Adrenal gland (tissue), 12 donors: ENCODE data around the gene ZFP62. TPM values are rescaled to one million over a fixed set of nuclear protein-coding genes. Genes with fewer than 3 reads are reported as not detected.

Experiments used
- DNase-seq, 7 donors: peaks; one replicate each; pipeline ENCODE4 v3.0.0-alpha.2; 2019 to 2020
- H3K27ac ChIP-seq, 5 donors: fragments of 200-600 bp; sonication (generic) in 4 of 5; 1 replicate in 3 of 5; 2 replicates in 2 of 5; pipeline versions ENCODE4 v1.5.1 to v1.8.0; 2016 to 2020; ENCODE audit warnings: mild to moderate bottlenecking in 1 of 5
- H3K27me3 ChIP-seq: fragments of 200-600 bp; 2 replicates; pipeline ENCODE4 v1.8.0; 2021
- H3K36me3 ChIP-seq, 2 donors: fragments of 200-600 bp; replicated peaks in 1 of 2; 1 replicate in 1 of 2; 2 replicates in 1 of 2; pipeline versions ENCODE4 v1.5.1 to v1.8.0; 2018 to 2022
- H3K4me1 ChIP-seq, 2 donors: fragments of 200-600 bp; replicated peaks in 1 of 2; 1 replicate in 1 of 2; 2 replicates in 1 of 2; pipeline versions ENCODE4 v1.5.1 to v1.8.0; 2018 to 2021
- H3K4me3 ChIP-seq, 4 donors: fragments of 200-600 bp; sonication (generic) in 3 of 4; one replicate each; pipeline ENCODE4 v1.5.1; 2016 to 2018
- H3K9me3 ChIP-seq, 3 donors: fragments of 200-600 bp; sonication (generic) in 1 of 3; replicated peaks in 1 of 3; 1 replicate in 2 of 3; 2 replicates in 1 of 3; pipeline versions ENCODE4 v1.5.1 to v1.8.0; 2016 to 2021
- CTCF ChIP-seq, 6 experiments: fragments of 450-650 bp in 4 of 6; fragments of 200-600 bp in 2 of 6; sonication (generic) in 1 of 6; IDR thresholded peaks; 1 replicate in 5 of 6; 2 replicates in 1 of 6; pipeline versions ENCODE4 v1.5.1 to v1.8.0; 2016 to 2021; ENCODE audit warnings: antibody characterized with exemption in 6 of 6, mild to moderate bottlenecking in 2 of 6, moderate library complexity in 1 of 6
- POLR2A ChIP-seq, 2 donors: fragments of 450-650 bp; IDR thresholded peaks; one replicate each; pipeline ENCODE4 v1.6.1; 2017; ENCODE audit warnings: antibody characterized with exemption in 2 of 2, mild to moderate bottlenecking in 2 of 2, moderate library complexity in 1 of 2
- WGBS, 4 donors: extraction: QIAGEN DNeasy Blood & Tissue Kit in 2 of 4; methylation state at CpG; one replicate each; pipeline versions ENCODE4 v1.1.5 to v1.1.7; 2013 to 2017; 5-methylcytosine and 5-hydroxymethylcytosine counted together
- intact Hi-C, 2 donors: fragments of 100-400 bp; cut with DNase I; formaldehyde crosslinking; loops; one replicate each; pipeline versions ENCODE4 v1.14.1 to v1.15.0; 2022 to 2023
- polyA plus RNA-seq, 3 donors: library from polyadenylated mRNA; stranded (reverse); fragments of 200-250 nt in 2 of 3; fragments of 350-450 nt in 1 of 3; fragmentation: Illumina TruSeq in 1 of 3; extraction: RNeasy Lipid Tissue Mini Kit (QIAGEN cat#74804) in 1 of 3; gene quantifications; one replicate each; pipeline ENCODE4 v1.2.3, GENCODE V29; 2013 to 2014
- total RNA-seq, 9 donors: library from RNA; depleted of rRNA in 4 of 9; stranded (reverse); fragments of >200 nt in 4 of 9; fragments of 120-200 nt in 1 of 9; fragmentation: NEBNext Ultra II Directional in 1 of 9; extraction: Animal tissue kit (Norgen Biotek cat#: 25700) in 1 of 9; gene quantifications; one replicate each; pipeline versions ENCODE4 v1.1.0 to v1.2.4, GENCODE V29; 2013 to 2023
- donor health status: healthy with polysubstance abuse.
- donor health status: Bipolar disorder and iron deficiency.
- donor health status: DM: yes; HTN: yes; CAD: no.
- donor health status: DM: no; HTN: no; CAD: no.
- donor health status: DM: no; HTN: no; CAD: no.
- donor health status: DM: yes; HTN: yes; CAD: no.

Gene ZFP62
- total and polyA plus RNA-seq, 12 donors = 8.5 to 39.7 (median 16.5) TPM

- H3K27ac ChIP-seq = no peak overlapping the region
- TF ChIP-seq CTCF (IDR thresholded peaks at IDR 0.05) (no peak), POLR2A (IDR thresholded peaks at IDR 0.05) (no peak)
- no peaks in the 10 kb centered on the region for H3K9me3 ChIP-seq
- H3K4me1 ChIP-seq = no peaks in the 10 kb centered on the region
- H3K4me3 ChIP-seq = no peak overlapping the region
- WGBS, 4 donors = 92 to 98% (median 94%) methylated on average over 1 of the region's 1 CpG
- no peaks in the 10 kb centered on the region for H3K27me3 ChIP-seq
- intact Hi-C loops = no loop called here
- no peak for DNase-seq
- H3K36me3 ChIP-seq = peaks cover 0 to 30% of the 10 kb centered on the region in 2 donors
Measured at GRCh38 chr5:180853848-180854176, 7.3 kb downstream of the ZFP62 start.

GRCh38 chr5:180853121-180853847 is 7.8 kb downstream of the ZFP62 start:
- H3K27me3 ChIP-seq = no peaks in the 10 kb centered on the region
- no peaks in the 10 kb centered on the region for H3K4me1 ChIP-seq
- DNase-seq = no peak
- 76 to 84% (median 81%) methylated on average over 13 of the region's 13 CpGs for WGBS, 4 donors
- TF ChIP-seq CTCF (IDR thresholded peaks at IDR 0.05) = no peak
- no peak for TF ChIP-seq POLR2A (IDR thresholded peaks at IDR 0.05)
- intact Hi-C loops = no loop called here
- no peaks in the 10 kb centered on the region for H3K9me3 ChIP-seq
- no peak overlapping the region for H3K27ac ChIP-seq
- H3K36me3 ChIP-seq = peaks cover 0 to 30% of the 10 kb centered on the region in 2 donors
- no peak overlapping the region for H3K4me3 ChIP-seq

GRCh38 chr5:180852495-180852894 is 8.6 kb downstream of the ZFP62 start:
- intact Hi-C loops = no loop called here
- Histone ChIP-seq H3K4me3 (no peak overlapping the region), H3K36me3 (peaks cover 0 to 30% of the 10 kb centered on the region in 2 donors), H3K27me3 (no peaks in the 10 kb centered on the region), H3K4me1 (no peaks in the 10 kb centered on the region), H3K9me3 (no peaks in the 10 kb centered on the region), H3K27ac (no peak overlapping the region)
- TF ChIP-seq POLR2A (IDR thresholded peaks at IDR 0.05) (no peak), CTCF (IDR thresholded peaks at IDR 0.05) (no peak)
- DNase-seq = no peak
- 89 to 94% (median 92%) methylated on average over 4 of the region's 4 CpGs for WGBS, 4 donors

- Histone ChIP-seq H3K27me3 (no peaks in the 10 kb centered on the region), H3K36me3 (peaks cover 0 to 27% of the 10 kb centered on the region in 2 donors), H3K27ac (no peak overlapping the region), H3K4me3 (no peak overlapping the region), H3K9me3 (no peaks in the 10 kb centered on the region), H3K4me1 (no peaks in the 10 kb centered on the region)
- intact Hi-C loops = no loop called here
- DNase-seq = no peak
- 96 to 99% (median 98%) methylated on average over 10 of the region's 10 CpGs for WGBS, 4 donors
- no peak for TF ChIP-seq POLR2A (IDR thresholded peaks at IDR 0.05)
- no peak for TF ChIP-seq CTCF (IDR thresholded peaks at IDR 0.05)
Measured at GRCh38 chr5:180850434-180851078, 10.5 kb downstream of the ZFP62 start.
